ENCODE results near the gene BCAN. TPM values are rescaled to one million over a fixed set of nuclear protein-coding genes. Genes with fewer than 3 reads are reported as not detected.
A peak's percentile ranks its signal among the peaks of the same experiment; 100 is the strongest.

Gene BCAN
- total RNA-seq, 1 experiment from 2014 or later, result not detected

DNA sequence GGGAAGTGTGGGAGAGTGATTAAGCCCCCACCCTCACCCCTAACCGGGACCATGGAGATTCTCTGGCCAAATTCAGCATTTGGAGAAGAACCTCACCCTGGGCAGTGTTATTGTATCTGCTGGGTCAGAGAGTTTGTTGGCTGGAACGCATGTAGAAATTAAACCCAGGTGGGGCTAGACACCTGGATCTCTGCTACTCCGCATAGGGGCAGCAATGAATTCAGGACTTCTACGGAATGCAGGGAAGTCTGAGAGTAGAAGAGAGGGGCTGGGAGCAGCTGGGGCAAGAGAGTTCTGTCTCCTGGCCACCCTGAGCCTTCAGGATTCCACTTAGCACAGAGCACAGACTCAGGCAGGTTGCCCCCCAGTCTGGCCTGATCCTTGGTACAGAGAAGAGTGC, 67.1 kb downstream of the BCAN start:
- ChIA-PET POLR2A (ENCODE audit: unreplicated experiment) (interaction anchor here (0.6 kb wide), 1 partner anchor 44 kb away, joined by 4 read pairs; no protein-coding TSS in a partner anchor), CTCF (interaction anchor here (3.8 to 8.4 kb wide), 2 partner anchors 17 to 19 kb away, joined by 21 to 109 read pairs; no protein-coding TSS in a partner anchor)
- Histone ChIP-seq H3K9me3 (ENCODE audit: insufficient read depth, low read depth) (no peaks in the 10 kb centered on the region), H3K36me3 (ENCODE audit: low read depth) (no peaks in the 10 kb centered on the region), H3K27ac (no peak overlapping the region), H3K79me2 (ENCODE audit: low read depth) (peaks cover 7% of the 10 kb centered on the region), H2AFZ (no peak overlapping the region), H3K27me3 (ENCODE audit: insufficient read depth, low read depth) (no peaks in the 10 kb centered on the region), H3K4me3 (no peak overlapping the region), H3K4me2 (0 out of 2 replicates have a peak overlapping the region, but pooled peaks have one; percentile 27), H4K20me1 (ENCODE audit: insufficient read depth) (no peaks in the 10 kb centered on the region), H3F3A (ENCODE audit: insufficient read depth, low read depth) (peaks cover 38% of the 10 kb centered on the region), H3K4me1 (replicated peaks; ENCODE audit: insufficient read depth) (peaks cover 64% of the 10 kb centered on the region), H3K9me2 (ENCODE audit: insufficient read depth) (no peaks in the 10 kb centered on the region)
- TF ChIP-seq, protein P1, sequence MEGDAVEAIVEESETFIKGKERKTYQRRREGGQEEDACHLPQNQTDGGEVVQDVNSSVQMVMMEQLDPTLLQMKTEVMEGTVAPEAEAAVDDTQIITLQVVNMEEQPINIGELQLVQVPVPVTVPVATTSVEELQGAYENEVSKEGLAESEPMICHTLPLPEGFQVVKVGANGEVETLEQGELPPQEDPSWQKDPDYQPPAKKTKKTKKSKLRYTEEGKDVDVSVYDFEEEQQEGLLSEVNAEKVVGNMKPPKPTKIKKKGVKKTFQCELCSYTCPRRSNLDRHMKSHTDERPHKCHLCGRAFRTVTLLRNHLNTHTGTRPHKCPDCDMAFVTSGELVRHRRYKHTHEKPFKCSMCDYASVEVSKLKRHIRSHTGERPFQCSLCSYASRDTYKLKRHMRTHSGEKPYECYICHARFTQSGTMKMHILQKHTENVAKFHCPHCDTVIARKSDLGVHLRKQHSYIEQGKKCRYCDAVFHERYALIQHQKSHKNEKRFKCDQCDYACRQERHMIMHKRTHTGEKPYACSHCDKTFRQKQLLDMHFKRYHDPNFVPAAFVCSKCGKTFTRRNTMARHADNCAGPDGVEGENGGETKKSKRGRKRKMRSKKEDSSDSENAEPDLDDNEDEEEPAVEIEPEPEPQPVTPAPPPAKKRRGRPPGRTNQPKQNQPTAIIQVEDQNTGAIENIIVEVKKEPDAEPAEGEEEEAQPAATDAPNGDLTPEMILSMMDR (conservative IDR thresholded peaks at IDR 0.05), result no peak
- TF ChIP-seq EZH2 (IDR thresholded peaks at IDR 0.05; ENCODE audit: low read depth), result no peak
- intact Hi-C loops (cut with micrococcal nuclease; ENCODE audit: unreplicated experiment), result no loop called here
- DNase-seq, result no peak
- no TSS peak for BruUV-seq (replicated peaks)

Other genes with a start within 250 kb of the BCAN start
- 25.5 and 33.5 TPM in 2 replicates for gene MEF2D, start 141.3 kb upstream of the BCAN start, total RNA-seq (2021)
- gene IQGAP3, start 69.6 kb upstream of the BCAN start, total RNA-seq (2021), result 63.1 and 63.4 TPM in 2 replicates
- not detected in 2 replicates for gene TTC24, start 62.4 kb upstream of the BCAN start, total RNA-seq (2021)
- 83.9 and 90.3 TPM in 2 replicates for gene NAXE, start 50.3 kb upstream of the BCAN start, total RNA-seq (2021)
- gene GPATCH4, start 40.6 kb upstream of the BCAN start, total RNA-seq (2021), result 17.5 and 17.6 TPM in 2 replicates
- 0.58 TPM in 1 of 2 replicates, not detected in the other for gene HAPLN2, start 22.7 kb upstream of the BCAN start, total RNA-seq (2021)
- gene NES, start 35.3 kb downstream of the BCAN start, total RNA-seq (2021), result 6.8 and 7.0 TPM in 2 replicates
- 142 and 286 TPM in 2 replicates for gene CRABP2, start 63.5 kb downstream of the BCAN start, total RNA-seq (2021)
- gene METTL25B, start 86.4 kb downstream of the BCAN start, total RNA-seq (2021), result 51.0 and 77.7 TPM in 2 replicates
- 25.4 and 33.2 TPM in 2 replicates for gene ISG20L2, start 86.6 kb downstream of the BCAN start, total RNA-seq (2021)
- gene MRPL24, start 99.0 kb downstream of the BCAN start, total RNA-seq (2021), result 74.1 and 85.3 TPM in 2 replicates
- gene HDGF, start 109.6 kb downstream of the BCAN start, total RNA-seq (2021), result 472 and 498 TPM in 2 replicates
- gene PRCC, start 125.4 kb downstream of the BCAN start, total RNA-seq (2021), result 47.8 and 56.6 TPM in 2 replicates
- 4.0 and 5.8 TPM in 2 replicates for gene SH2D2A, start 174.7 kb downstream of the BCAN start, total RNA-seq (2021)
- gene INSRR, start 217.0 kb downstream of the BCAN start, total RNA-seq (2021), result not detected in 2 replicates
- not detected in 2 replicates for gene NTRK1, start 218.7 kb downstream of the BCAN start, total RNA-seq (2021)